Hepatocyte (in vitro differentiated cells): Measurements from ENCODE around the gene VAPA. TPM values are rescaled to one million over a fixed set of nuclear protein-coding genes. Genes with fewer than 3 reads are reported as not detected.

ENCODE experiments used
- DNase-seq: peaks from one replicate; pipeline ENCODE4 v3.0.0-alpha.2; 2016; ENCODE audit warnings: low spot score
- H2AFZ ChIP-seq: fragments of 200-600 bp; sonication (generic); 2 replicates; pipeline ENCODE4 v1.6.0; 2016; ENCODE audit warnings: antibody characterized with exemption, mild to moderate bottlenecking
- H3K27ac ChIP-seq: fragments of 200-600 bp; sonication (generic); 2 replicates; pipeline ENCODE4 v1.5.1; 2016; ENCODE audit warnings: mild to moderate bottlenecking
- H3K27me3 ChIP-seq: fragments of 200-600 bp; sonication (generic); 2 replicates; pipeline ENCODE4 v1.6.1; 2016
- H3K36me3 ChIP-seq: fragments of 200-600 bp; sonication (generic); replicated peaks from 2 replicates; pipeline ENCODE4 v1.5.1; 2016; ENCODE audit warnings: low read depth; ENCODE audit not compliant: insufficient read depth
- H3K4me1 ChIP-seq: fragments of 200-600 bp; sonication (generic); 2 replicates; pipeline ENCODE4 v1.5.1; 2016; ENCODE audit warnings: mild to moderate bottlenecking, moderate library complexity; ENCODE audit not compliant: insufficient read depth
- H3K4me2 ChIP-seq: fragments of 200-600 bp; sonication (generic); 2 replicates; pipeline ENCODE4 v1.6.0; 2016
- H3K4me3 ChIP-seq: fragments of 200-600 bp; sonication (generic); 2 replicates; pipeline ENCODE4 v1.5.1; 2016; ENCODE audit warnings: mild to moderate bottlenecking
- H3K79me2 ChIP-seq: fragments of 200-600 bp; sonication (generic); 2 replicates; pipeline ENCODE4 v1.6.0; 2017; ENCODE audit warnings: mild to moderate bottlenecking
- H3K9me2 ChIP-seq: fragments of 200-600 bp; sonication (generic); replicated peaks from 2 replicates; pipeline ENCODE4 v1.6.0; 2017; ENCODE audit warnings: mild to moderate bottlenecking; ENCODE audit not compliant: insufficient read depth
- H3K9me3 ChIP-seq: fragments of 200-600 bp; sonication (generic); 2 replicates; pipeline ENCODE4 v1.5.1; 2016; ENCODE audit warnings: low read depth, mild to moderate bottlenecking
- H4K20me1 ChIP-seq: fragments of 200-600 bp; sonication (generic); 2 replicates; pipeline ENCODE4 v1.6.0; 2016; ENCODE audit warnings: mild to moderate bottlenecking; ENCODE audit not compliant: insufficient read depth, poor library complexity, severe bottlenecking
- EZH2 ChIP-seq: fragments of 200-600 bp; sonication (generic); IDR thresholded peaks from 2 replicates; pipeline ENCODE4 v1.6.1; 2016; ENCODE audit warnings: antibody characterized with exemption, mild to moderate bottlenecking, borderline replicate concordance
- EZH2phosphoT487 ChIP-seq: fragments of 200-600 bp; sonication (generic); IDR thresholded peaks from one replicate; pipeline ENCODE4 v1.6.1; 2018; ENCODE audit warnings: antibody characterized with exemption, mild to moderate bottlenecking, low read depth, moderate library complexity; ENCODE audit not compliant: unreplicated experiment, severe bottlenecking
- WGBS: methylation state at CpG from one replicate; pipeline ENCODE4 v1.1.6; 2016; ENCODE audit warnings: low lambda C conversion rate; ENCODE audit errors: missing lambda C conversion rate; 5-methylcytosine and 5-hydroxymethylcytosine counted together
- polyA plus RNA-seq: library from polyadenylated mRNA; unstranded; fragments of >200 nt; fragmentation: Nextera tagmentation; extraction: Ambion mirVana; gene quantifications from 2 replicates; pipeline ENCODE4 v1.2.1, GENCODE V29; 2016
- total RNA-seq: library from RNA; depleted of rRNA; stranded (reverse); fragments of >200 nt; gene quantifications from 2 replicates; pipeline ENCODE4 v1.2.3, GENCODE V29; 2014
- TF ChIP-seq, protein P1 (sequence below): fragments of 200-600 bp; sonication (generic); IDR thresholded peaks from 2 replicates; pipeline ENCODE4 v1.5.1; 2016; ENCODE audit warnings: antibody characterized with exemption, mild to moderate bottlenecking; ENCODE audit not compliant: poor library complexity

Gene VAPA
- total and polyA plus RNA-seq, 2 experiments from 2014 or later: 290 to 324 TPM

GRCh38 chr18:9952633-9953416, 39.0 kb downstream of the VAPA start:
- Histone ChIP-seq H3K4me3 (no peak overlapping the region), H3K27me3 (no peaks in the 10 kb centered on the region), H3K4me2 (no peak overlapping the region), H3K36me3 (no peaks in the 10 kb centered on the region), H3K9me3 (no peaks in the 10 kb centered on the region), H4K20me1 (peaks cover 9% of the 10 kb centered on the region), H3K79me2 (peaks cover 45% of the 10 kb centered on the region), H3K4me1 (no peaks in the 10 kb centered on the region), H3K27ac (no peak overlapping the region), H2AFZ (no peak overlapping the region), H3K9me2 (no peaks in the 10 kb centered on the region)
- 71% methylated on average over 1 of the region's 1 CpG for WGBS
- TF ChIP-seq EZH2phosphoT487 (no peak), EZH2 (no peak)
- TF ChIP-seq, protein P1, sequence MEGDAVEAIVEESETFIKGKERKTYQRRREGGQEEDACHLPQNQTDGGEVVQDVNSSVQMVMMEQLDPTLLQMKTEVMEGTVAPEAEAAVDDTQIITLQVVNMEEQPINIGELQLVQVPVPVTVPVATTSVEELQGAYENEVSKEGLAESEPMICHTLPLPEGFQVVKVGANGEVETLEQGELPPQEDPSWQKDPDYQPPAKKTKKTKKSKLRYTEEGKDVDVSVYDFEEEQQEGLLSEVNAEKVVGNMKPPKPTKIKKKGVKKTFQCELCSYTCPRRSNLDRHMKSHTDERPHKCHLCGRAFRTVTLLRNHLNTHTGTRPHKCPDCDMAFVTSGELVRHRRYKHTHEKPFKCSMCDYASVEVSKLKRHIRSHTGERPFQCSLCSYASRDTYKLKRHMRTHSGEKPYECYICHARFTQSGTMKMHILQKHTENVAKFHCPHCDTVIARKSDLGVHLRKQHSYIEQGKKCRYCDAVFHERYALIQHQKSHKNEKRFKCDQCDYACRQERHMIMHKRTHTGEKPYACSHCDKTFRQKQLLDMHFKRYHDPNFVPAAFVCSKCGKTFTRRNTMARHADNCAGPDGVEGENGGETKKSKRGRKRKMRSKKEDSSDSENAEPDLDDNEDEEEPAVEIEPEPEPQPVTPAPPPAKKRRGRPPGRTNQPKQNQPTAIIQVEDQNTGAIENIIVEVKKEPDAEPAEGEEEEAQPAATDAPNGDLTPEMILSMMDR: no peak
- DNase-seq: no peak

DNA sequence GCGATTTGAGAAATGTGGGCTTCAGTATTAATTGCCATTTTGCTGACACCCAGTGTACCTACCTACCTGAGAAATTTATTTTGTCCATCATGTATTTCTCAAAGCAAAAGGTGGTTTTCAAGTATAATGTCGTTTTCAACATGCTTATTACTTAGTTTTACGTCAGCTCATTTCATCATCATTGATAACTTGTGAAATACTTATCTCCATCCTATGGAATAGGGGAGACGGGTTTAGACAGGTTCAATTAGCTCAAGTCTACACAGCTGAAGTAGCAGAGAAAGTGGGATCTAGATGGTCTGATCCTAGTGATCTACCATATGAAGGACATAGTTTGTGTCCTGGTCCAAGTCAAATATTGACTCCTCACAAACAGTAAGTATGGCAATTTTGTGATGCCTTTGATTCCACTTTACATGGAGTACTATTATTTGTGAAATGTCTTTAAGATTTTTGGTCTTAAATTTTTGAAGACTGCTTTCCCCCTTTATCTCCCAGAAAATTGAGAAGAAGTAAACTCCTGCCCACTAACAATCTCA, 45.1 kb downstream of the VAPA start:
- Histone ChIP-seq H3K4me3 (no peak overlapping the region), H3K79me2 (peaks cover 3% of the 10 kb centered on the region), H3K27ac (no peak overlapping the region), H3K27me3 (no peaks in the 10 kb centered on the region), H3K4me2 (no peak overlapping the region), H3K9me2 (no peaks in the 10 kb centered on the region), H4K20me1 (peaks cover 4% of the 10 kb centered on the region), H3K4me1 (no peaks in the 10 kb centered on the region), H3K36me3 (no peaks in the 10 kb centered on the region), H3K9me3 (no peaks in the 10 kb centered on the region), H2AFZ (no peak overlapping the region)
- DNase-seq: no peak
- TF ChIP-seq, protein P1: no peak
- TF ChIP-seq EZH2: no peak
- no peak for TF ChIP-seq EZH2phosphoT487
- WGBS: 94% methylated on average over 4 of the region's 4 CpGs

DNA sequence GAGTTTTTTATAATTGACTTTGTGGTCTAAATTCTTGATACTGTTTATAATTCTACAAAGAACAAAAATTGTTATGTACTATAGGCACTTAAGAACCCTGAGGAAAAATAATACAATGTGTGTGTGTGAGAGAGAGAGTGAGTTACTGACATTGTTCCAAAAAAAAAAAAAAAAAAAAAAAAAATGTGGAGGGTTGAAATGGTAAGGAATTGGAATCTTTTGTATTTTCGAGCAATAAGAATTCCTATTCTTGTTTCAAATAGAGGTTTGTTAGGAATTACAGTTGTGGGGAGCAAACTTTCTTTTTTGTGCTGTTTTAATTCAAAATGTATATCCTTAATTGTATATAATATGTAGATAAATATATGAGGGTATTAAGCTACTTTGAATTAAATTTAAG, 45.7 kb downstream of the VAPA start:
- H3K4me2 ChIP-seq: no peak overlapping the region
- no peaks in the 10 kb centered on the region for H3K4me1 ChIP-seq
- no peak for DNase-seq
- H4K20me1 ChIP-seq: peaks cover 4% of the 10 kb centered on the region
- no peak overlapping the region for H3K4me3 ChIP-seq
- TF ChIP-seq EZH2phosphoT487 (no peak), EZH2 (no peak)
- TF ChIP-seq, protein P1: no peak
- no peak overlapping the region for H3K27ac ChIP-seq
- no peaks in the 10 kb centered on the region for H3K9me2 ChIP-seq
- H3K79me2 ChIP-seq: peaks cover 2% of the 10 kb centered on the region
- H3K27me3 ChIP-seq: no peaks in the 10 kb centered on the region
- H2AFZ ChIP-seq: no peak overlapping the region
- H3K36me3 ChIP-seq: no peaks in the 10 kb centered on the region
- H3K9me3 ChIP-seq: no peaks in the 10 kb centered on the region
- WGBS: 92% methylated on average over 1 of the region's 1 CpG
